GM12891 (cell line): ENCODE measurements around the gene TNFRSF8.

Source experiments
- DNase-seq: peaks from one replicate; pipeline ENCODE4 v3.0.0; 2011; ENCODE audit warnings: low spot score; ENCODE audit not compliant: insufficient read length
- FAIRE-seq: peaks from 2 replicates; lab custom pipeline; 2011; peaks lifted over from hg19 to GRCh38; lab: Jason Lieb, UNC
- PAX5 ChIP-seq: IDR thresholded peaks from 2 replicates; pipeline ENCODE4 v1.6.1; 2011; ENCODE audit warnings: low read length, moderate library complexity, mild to moderate bottlenecking; ENCODE audit not compliant: insufficient read depth, severe bottlenecking
- POLR2A ChIP-seq: IDR thresholded peaks from 2 replicates; pipeline ENCODE4 v1.6.1; 2011; ENCODE audit warnings: low read depth, low read length, control low read depth
- POLR2AphosphoS5 ChIP-seq: IDR thresholded peaks from 2 replicates; pipeline ENCODE4 v1.6.1; 2011; ENCODE audit warnings: low read depth, low read length, control low read depth
- POU2F2 ChIP-seq: IDR thresholded peaks from 2 replicates; pipeline ENCODE4 v1.6.1; 2011; ENCODE audit warnings: low read depth, mild to moderate bottlenecking, control low read depth, low read length, moderate library complexity
- SPI1 ChIP-seq: IDR thresholded peaks from 2 replicates; pipeline ENCODE4 v1.6.1; 2011; ENCODE audit warnings: low read depth, low read length, control low read depth
- TAF1 ChIP-seq: IDR thresholded peaks from 2 replicates; pipeline ENCODE4 v1.6.1; 2011; ENCODE audit warnings: low read depth, low read length, control low read depth

Gene TNFRSF8

DNA sequence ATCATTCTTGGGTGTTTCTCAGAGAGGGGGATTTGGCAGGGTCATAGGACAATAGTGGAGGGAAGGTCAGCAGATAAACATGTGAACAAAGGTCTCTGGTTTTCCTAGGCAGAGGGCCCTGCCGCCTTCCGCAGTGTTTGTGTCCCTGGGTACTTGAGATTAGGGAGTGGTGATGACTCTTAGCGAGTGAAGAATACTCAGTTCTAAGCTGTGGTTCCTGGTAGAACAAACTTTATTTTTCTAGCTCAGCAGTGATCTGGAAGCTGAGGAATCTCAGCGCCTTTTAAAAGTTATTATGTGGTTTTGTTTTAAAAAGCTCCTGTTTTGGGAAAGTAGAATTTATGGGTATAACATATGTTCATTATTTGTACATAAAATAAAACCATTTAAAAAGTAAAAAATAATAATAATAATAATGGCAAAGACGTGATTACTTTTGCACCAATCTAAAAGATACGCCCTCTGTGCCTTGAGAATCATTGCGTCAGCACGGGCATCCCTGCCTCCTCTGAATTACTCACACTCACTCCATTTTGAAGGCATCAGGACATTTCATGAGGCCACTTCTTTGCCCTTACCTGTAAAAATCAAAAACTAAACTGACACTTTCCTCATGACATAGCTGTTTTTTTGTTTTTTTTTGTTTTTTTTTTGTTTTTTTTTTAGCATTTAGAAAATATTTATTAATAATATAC lies 74.0 kb downstream of the TNFRSF8 start:
- TF ChIP-seq SPI1, result no peak
- no peak for TF ChIP-seq POLR2A
- no peak for TF ChIP-seq PAX5
- no peak for TF ChIP-seq TAF1
- TF ChIP-seq POLR2AphosphoS5, result no peak
- no peak for TF ChIP-seq POU2F2
- FAIRE-seq (no peak), DNase-seq (no peak)

DNA sequence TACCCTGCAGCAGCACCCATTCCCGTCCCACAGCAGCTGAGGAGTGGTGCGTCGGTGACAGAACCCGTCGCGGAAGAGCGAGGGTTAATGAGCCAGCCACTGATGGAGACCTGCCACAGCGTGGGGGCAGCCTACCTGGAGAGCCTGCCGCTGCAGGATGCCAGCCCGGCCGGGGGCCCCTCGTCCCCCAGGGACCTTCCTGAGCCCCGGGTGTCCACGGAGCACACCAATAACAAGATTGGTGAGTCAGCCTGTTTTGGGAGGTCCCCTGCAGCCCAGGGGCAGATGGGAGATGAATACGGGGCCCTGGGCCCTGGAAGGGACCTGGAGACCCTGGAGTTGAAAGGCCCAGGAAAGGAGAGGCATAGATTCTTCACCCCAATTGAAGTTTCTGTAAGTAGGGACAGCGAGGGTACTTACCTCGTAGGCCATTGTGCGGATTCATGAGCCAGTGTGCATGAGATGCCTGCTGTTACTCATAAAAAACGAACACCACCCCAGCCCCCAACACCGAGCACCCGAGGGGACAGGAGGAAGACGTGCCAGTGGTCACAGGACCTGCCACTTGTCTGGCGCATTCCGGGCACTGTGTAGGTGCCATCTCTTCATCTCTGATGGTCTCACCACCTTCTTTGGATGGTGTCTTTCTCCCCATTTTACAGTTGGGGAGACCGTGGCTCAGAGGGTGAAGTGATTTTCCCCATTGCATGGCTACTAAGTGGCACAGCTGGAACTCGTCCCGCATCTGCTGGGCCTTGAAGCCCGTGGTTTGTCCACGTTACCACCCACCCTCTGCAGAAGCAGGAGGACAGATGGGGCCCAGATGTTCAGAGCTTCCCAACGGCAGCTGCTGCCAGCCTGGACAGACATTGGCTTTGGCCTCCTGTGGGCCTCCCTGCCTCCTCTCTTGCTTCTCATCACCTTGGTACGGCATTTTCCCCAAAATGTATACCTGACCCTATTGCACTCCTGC lies 75.4 kb downstream of the TNFRSF8 start:
- TF ChIP-seq POLR2AphosphoS5 (0 out of 2 replicates have a peak, but pooled peaks have one; percentile 12), POLR2A (no peak), PAX5 (no peak), POU2F2 (no peak), SPI1 (no peak), TAF1 (no peak)
- DNase-seq (no peak), FAIRE-seq (no peak)

- FAIRE-seq, result no peak
- DNase-seq, result no peak
- no peak for TF ChIP-seq POLR2AphosphoS5
- no peak for TF ChIP-seq SPI1
- no peak for TF ChIP-seq TAF1
- TF ChIP-seq PAX5, result no peak
- no peak for TF ChIP-seq POU2F2
- TF ChIP-seq POLR2A, result no peak
Measured at GRCh38 chr1:12140016-12140415, 76.9 kb downstream of the TNFRSF8 start.

- DNase-seq (no peak), FAIRE-seq (no peak)
- no peak for TF ChIP-seq PAX5
- no peak for TF ChIP-seq POU2F2
- no peak for TF ChIP-seq TAF1
- TF ChIP-seq SPI1, result no peak
- no peak for TF ChIP-seq POLR2A
- TF ChIP-seq POLR2AphosphoS5, result no peak
Measured at GRCh38 chr1:12140515-12141162, 77.5 kb downstream of the TNFRSF8 start.

DNA sequence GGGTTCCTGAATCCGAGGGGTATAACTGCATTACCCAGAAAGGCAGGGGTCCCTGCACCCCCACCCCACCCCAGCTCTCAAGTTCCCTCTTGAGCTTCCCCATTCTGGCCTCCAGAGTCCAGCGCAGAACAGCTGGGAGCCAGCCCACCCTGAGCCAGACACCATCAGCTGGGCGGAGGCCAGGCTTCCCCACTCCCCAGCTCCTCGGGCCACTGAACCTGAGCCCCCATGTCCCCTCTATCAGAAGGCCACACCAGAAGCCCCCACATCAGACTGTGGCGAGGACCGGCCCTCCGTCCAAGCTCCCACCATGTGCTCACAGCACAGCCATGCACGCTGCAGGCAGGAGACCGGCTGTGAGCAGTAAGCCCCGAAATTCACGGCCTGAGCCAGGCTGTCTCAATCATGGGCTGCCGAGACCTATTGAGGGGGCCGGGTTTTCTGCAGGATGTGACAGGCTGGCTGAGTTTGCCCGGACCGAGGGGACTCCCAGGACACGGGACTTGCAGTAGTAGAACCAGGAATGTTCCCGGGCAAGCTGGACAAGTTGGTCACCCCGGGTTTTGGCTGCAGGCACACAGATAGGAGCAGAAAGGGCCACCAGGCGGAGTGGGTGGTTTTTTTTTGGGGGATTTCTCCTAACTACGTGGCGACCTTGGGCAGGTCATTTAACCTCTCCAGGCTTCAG lies 78.2 kb downstream of the TNFRSF8 start:
- no peak for DNase-seq
- TF ChIP-seq TAF1, result no peak
- TF ChIP-seq SPI1, result no peak
- TF ChIP-seq POU2F2, result no peak
- no peak for TF ChIP-seq POLR2A
- no peak for TF ChIP-seq PAX5
- TF ChIP-seq POLR2AphosphoS5, result no peak
- FAIRE-seq, result no peak

DNA sequence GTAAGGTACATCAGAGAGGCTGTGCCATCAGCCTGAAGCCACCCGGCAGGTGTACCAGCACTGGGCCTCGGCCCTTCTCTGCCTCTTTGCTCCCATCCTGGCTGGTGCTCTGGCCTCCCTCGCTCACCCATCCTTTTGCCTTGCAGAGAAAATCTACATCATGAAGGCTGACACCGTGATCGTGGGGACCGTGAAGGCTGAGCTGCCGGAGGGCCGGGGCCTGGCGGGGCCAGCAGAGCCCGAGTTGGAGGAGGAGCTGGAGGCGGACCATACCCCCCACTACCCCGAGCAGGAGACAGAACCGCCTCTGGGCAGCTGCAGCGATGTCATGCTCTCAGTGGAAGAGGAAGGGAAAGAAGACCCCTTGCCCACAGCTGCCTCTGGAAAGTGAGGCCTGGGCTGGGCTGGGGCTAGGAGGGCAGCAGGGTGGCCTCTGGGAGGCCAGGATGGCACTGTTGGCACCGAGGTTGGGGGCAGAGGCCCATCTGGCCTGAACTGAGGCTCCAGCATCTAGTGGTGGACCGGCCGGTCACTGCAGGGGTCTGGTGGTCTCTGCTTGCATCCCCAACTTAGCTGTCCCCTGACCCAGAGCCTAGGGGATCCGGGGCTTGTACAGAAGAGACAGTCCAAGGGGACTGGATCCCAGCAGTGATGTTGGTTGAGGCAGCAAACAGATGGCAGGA lies 79.2 kb downstream of the TNFRSF8 start:
- DNase-seq, result no peak
- TF ChIP-seq POLR2AphosphoS5, result peak; percentile 30; the same call in 1 of the 2 replicates
- TF ChIP-seq SPI1, result no peak
- FAIRE-seq, result no peak

DNA sequence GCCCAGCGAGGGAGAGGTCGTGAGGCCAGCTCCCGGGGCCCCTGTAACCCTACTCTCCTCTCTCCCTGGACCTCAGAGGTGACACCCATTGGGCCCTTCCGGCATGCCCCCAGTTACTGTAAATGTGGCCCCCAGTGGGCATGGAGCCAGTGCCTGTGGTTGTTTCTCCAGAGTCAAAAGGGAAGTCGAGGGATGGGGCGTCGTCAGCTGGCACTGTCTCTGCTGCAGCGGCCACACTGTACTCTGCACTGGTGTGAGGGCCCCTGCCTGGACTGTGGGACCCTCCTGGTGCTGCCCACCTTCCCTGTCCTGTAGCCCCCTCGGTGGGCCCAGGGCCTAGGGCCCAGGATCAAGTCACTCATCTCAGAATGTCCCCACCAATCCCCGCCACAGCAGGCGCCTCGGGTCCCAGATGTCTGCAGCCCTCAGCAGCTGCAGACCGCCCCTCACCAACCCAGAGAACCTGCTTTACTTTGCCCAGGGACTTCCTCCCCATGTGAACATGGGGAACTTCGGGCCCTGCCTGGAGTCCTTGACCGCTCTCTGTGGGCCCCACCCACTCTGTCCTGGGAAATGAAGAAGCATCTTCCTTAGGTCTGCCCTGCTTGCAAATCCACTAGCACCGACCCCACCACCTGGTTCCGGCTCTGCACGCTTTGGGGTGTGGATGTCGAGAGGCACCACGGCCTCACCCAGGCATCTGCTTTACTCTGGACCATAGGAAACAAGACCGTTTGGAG lies 80.0 kb downstream of the TNFRSF8 start:
- TF ChIP-seq TAF1 (no peak), POLR2AphosphoS5 (0 out of 2 replicates have a peak, but pooled peaks have one; percentile 9), POLR2A (no peak), SPI1 (0 out of 2 replicates have a peak, but pooled peaks have one; percentile 12), POU2F2 (no peak), PAX5 (no peak)
- peak; percentile 48 for FAIRE-seq
- DNase-seq, result no peak

GRCh38 chr1:12143631-12144155 lies 80.6 kb downstream of the TNFRSF8 start:
- FAIRE-seq (peak; percentile 89), DNase-seq (no peak)
- TF ChIP-seq PAX5 (no peak), POLR2AphosphoS5 (no peak; the same call in 1 of the 2 replicates), SPI1 (peak; percentile 84), POU2F2 (no peak)
